ENCODE measurements around the gene NSG2.

The NSG2 gene

GRCh38 chr5:174056064-174056847 lies 10.8 kb downstream of the NSG2 start:
- Histone ChIP-seq H3K4me3 (replicated peaks; ENCODE audit: insufficient read depth, low read length) (no peak overlapping the region), H3K27me3 (ENCODE audit: insufficient read depth, poor library complexity, severe bottlenecking) (no peaks in the 10 kb centered on the region), H3K27ac (replicated peaks) (no peak overlapping the region)
- TF ChIP-seq GABPA (IDR thresholded peaks at IDR 0.05; ENCODE audit: low read depth) (no peak), REST (IDR thresholded peaks at IDR 0.05; ENCODE audit: insufficient replicate concordance, low read depth) (no peak), CTCF (IDR thresholded peaks at IDR 0.05; ENCODE audit: insufficient read depth, low read length) (no peak), SPI1 (IDR thresholded peaks at IDR 0.05; ENCODE audit: borderline replicate concordance, low read depth) (no peak), POLR2AphosphoS5 (IDR thresholded peaks at IDR 0.05; ENCODE audit: low read depth) (no peak)
- no peak for DNase-seq (ENCODE audit: low read depth in 1 of 2, low spot score in 1 of 2)

DNA sequence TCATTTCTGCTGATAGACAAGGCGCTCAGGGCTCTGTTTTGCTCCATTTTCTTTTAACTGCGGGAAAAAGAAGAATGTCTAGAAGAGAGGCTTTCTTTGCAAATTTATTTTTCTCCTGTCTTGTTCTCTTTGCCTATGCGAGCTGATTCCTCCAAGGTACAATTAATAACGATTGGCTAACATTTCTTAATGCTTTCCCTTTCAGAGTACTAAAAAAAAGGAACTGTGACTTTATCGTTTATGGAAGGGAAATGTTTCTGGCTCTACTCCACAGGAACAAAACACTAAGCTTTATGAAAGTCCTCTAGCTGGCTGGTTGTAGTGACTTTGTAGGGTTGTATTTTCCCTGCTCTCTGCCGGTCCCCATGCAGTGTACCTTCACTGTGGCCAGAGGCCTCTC lies 11.7 kb downstream of the NSG2 start:
- H3K27ac ChIP-seq (replicated peaks) = no peak overlapping the region
- TF ChIP-seq SPI1 (IDR thresholded peaks at IDR 0.05; ENCODE audit: borderline replicate concordance, low read depth) = no peak
- no peak for TF ChIP-seq POLR2AphosphoS5 (IDR thresholded peaks at IDR 0.05; ENCODE audit: low read depth)
- TF ChIP-seq GABPA (IDR thresholded peaks at IDR 0.05; ENCODE audit: low read depth) = no peak
- no peak for TF ChIP-seq REST (IDR thresholded peaks at IDR 0.05; ENCODE audit: insufficient replicate concordance, low read depth)
- TF ChIP-seq CTCF (IDR thresholded peaks at IDR 0.05; ENCODE audit: insufficient read depth, low read length) = no peak

DNA sequence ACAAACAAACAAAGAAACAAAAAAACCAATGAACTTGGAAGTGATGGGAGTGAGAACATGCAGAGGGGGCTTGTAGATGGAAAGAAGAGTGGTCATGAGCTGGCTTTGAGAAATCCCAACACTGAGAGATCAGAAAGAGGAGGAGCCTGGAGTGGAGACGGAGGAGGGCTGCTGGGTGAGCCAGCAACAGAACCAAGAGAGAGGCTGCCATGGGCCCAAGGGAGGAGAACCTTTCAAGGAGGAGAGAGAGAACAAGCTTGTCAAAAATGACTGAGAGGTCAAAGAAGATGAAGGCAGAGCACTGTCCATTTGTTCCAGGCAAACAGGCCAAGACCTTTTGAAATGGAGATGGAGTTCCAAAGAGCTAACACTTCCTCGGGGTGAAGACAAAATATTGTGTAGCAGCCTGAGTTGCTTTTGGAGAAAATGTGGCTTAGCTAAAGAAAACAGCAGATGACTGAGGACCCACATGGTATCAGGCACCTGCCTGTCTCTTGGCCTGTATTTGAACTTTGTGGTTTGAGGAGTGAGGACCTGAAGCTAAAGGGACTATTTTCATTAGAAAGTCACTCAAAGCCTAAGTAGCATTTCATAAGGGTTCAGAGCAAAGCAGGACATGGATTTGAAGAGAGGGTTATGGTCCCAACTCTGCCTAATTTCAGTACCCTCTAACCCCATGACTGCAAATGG lies 13.1 kb downstream of the NSG2 start:
- Histone ChIP-seq H3K27me3 (ENCODE audit: insufficient read depth, poor library complexity, severe bottlenecking) (peaks cover 5% of the 10 kb centered on the region), H3K4me3 (replicated peaks; ENCODE audit: insufficient read depth, low read length) (no peak overlapping the region), H3K27ac (replicated peaks) (no peak overlapping the region)
- TF ChIP-seq GABPA (IDR thresholded peaks at IDR 0.05; ENCODE audit: low read depth) (no peak), SPI1 (IDR thresholded peaks at IDR 0.05; ENCODE audit: borderline replicate concordance, low read depth) (no peak), CTCF (IDR thresholded peaks at IDR 0.05; ENCODE audit: insufficient read depth, low read length) (no peak), REST (IDR thresholded peaks at IDR 0.05; ENCODE audit: insufficient replicate concordance, low read depth) (no peak), POLR2AphosphoS5 (IDR thresholded peaks at IDR 0.05; ENCODE audit: low read depth) (no peak)
- no peak for DNase-seq (ENCODE audit: low read depth in 1 of 2, low spot score in 1 of 2)

More for the DNA sequence above, 11.7 kb downstream of the NSG2 start:
- H3K27me3 ChIP-seq (ENCODE audit: insufficient read depth, poor library complexity, severe bottlenecking) = peaks cover 3% of the 10 kb centered on the region
- no peak overlapping the region for H3K4me3 ChIP-seq (replicated peaks; ENCODE audit: insufficient read depth, low read length)
- no peak for DNase-seq (ENCODE audit: low read depth in 1 of 2, low spot score in 1 of 2)

Measured in HL-60 (cell line).